Adrenal gland (tissue), 5 donors: ENCODE measurements around the gene ANKDD1A.

Source experiments
- POLR2A ChIP-seq, 2 donors: fragments of 450-650 bp; IDR thresholded peaks; one replicate each; pipeline ENCODE4 v1.6.1; 2017; ENCODE audit warnings: antibody characterized with exemption in 2 of 2, mild to moderate bottlenecking in 2 of 2, moderate library complexity in 1 of 2
- TF ChIP-seq, protein P1 (sequence below), 6 experiments: fragments of 450-650 bp in 4 of 6; fragments of 200-600 bp in 2 of 6; sonication (generic) in 1 of 6; IDR thresholded peaks; 1 replicate in 5 of 6; 2 replicates in 1 of 6; pipeline versions ENCODE4 v1.5.1 to v1.8.0; 2016 to 2021; ENCODE audit warnings: antibody characterized with exemption in 6 of 6, mild to moderate bottlenecking in 2 of 6, moderate library complexity in 1 of 6
- donor health status: DM: no; HTN: no; CAD: no.

DNA sequence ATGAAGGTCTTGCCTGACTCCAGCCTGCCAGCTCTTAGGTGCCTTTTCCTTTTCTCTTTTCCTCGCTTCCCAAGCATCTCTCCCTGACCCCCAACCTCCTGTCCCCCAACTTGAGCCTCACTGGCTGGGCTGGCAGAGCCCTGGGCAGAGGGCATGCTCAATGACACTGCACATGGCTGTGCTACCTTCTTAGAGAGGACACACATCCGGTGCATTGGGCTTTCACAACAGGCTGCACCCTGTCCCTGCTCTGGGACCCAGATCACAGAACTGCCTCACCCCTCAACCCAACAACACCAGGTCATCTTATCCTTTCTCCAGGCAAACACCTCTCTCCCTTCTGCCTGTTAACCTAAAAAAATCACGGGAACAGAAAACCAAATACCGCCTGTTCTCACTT, 7.5 kb upstream of the ANKDD1A start:
- TF ChIP-seq, protein P1, sequence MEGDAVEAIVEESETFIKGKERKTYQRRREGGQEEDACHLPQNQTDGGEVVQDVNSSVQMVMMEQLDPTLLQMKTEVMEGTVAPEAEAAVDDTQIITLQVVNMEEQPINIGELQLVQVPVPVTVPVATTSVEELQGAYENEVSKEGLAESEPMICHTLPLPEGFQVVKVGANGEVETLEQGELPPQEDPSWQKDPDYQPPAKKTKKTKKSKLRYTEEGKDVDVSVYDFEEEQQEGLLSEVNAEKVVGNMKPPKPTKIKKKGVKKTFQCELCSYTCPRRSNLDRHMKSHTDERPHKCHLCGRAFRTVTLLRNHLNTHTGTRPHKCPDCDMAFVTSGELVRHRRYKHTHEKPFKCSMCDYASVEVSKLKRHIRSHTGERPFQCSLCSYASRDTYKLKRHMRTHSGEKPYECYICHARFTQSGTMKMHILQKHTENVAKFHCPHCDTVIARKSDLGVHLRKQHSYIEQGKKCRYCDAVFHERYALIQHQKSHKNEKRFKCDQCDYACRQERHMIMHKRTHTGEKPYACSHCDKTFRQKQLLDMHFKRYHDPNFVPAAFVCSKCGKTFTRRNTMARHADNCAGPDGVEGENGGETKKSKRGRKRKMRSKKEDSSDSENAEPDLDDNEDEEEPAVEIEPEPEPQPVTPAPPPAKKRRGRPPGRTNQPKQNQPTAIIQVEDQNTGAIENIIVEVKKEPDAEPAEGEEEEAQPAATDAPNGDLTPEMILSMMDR (IDR thresholded peaks at IDR 0.05), result no peak
- no peak for TF ChIP-seq POLR2A (IDR thresholded peaks at IDR 0.05)
